Endothelial cell of umbilical vein (primary cell): ENCODE measurements around the gene RFESD. TPM values are rescaled to one million over a fixed set of nuclear protein-coding genes. Genes with fewer than 3 reads are reported as not detected.

ENCODE experiments used
- BruUV-seq: library from RNA; stranded (reverse); fragments of 400-500 nt; replicated peaks from 2 replicates; lab custom pipeline; 2021; lab: Mats Ljungman, UMichigan
- CTCF ChIA-PET: fragments of 300-600, 350-600 bp; sonication (Branson Sonifier 250); formaldehyde crosslinking; loops from one replicate; lab custom pipeline; 2021; ENCODE audit warnings: antibody characterized with exemption, inconsistent platforms; lab: Charles Lee
- POLR2A ChIA-PET: fragments of 300-600, 350-600 bp; sonication (Branson Sonifier 250); formaldehyde crosslinking; loops from one replicate; lab custom pipeline; 2021; ENCODE audit warnings: antibody characterized with exemption, inconsistent platforms; lab: Charles Lee
- DNase-seq: peaks from one replicate; pipeline ENCODE4 v3.0.0-alpha.2; 2011; ENCODE audit warnings: low read depth, low spot score
- FAIRE-seq: peaks from 2 replicates; lab custom pipeline; 2011; peaks lifted over from hg19 to GRCh38; lab: Jason Lieb, UNC
- H2AFZ ChIP-seq: 2 replicates; pipeline ENCODE4 v1.6.0; 2012; ENCODE audit warnings: low read depth, low read length, control low read depth, inconsistent platforms
- H3K27ac ChIP-seq: 2 replicates; pipeline ENCODE4 v1.5.1; 2011; ENCODE audit warnings: low read depth, mild to moderate bottlenecking, control low read depth, low read length, moderate library complexity; ENCODE audit not compliant: insufficient read depth
- H3K27me3 ChIP-seq, 2 experiments: 2 replicates each; pipeline versions ENCODE4 v1.6.0 to v1.6.1; 2011; ENCODE audit warnings: low read length in 2 of 2, mixed read lengths in 1 of 2; ENCODE audit not compliant: control insufficient read depth in 2 of 2, insufficient read depth in 2 of 2
- H3K36me3 ChIP-seq, 2 experiments: 2 replicates in 1 of 2; 3 replicates in 1 of 2; pipeline ENCODE4 v1.5.1; 2011; ENCODE audit warnings: low read length in 2 of 2, mild to moderate bottlenecking in 1 of 2, moderate library complexity in 1 of 2; ENCODE audit not compliant: control insufficient read depth in 2 of 2, insufficient read depth in 2 of 2; ENCODE audit errors: extremely low read depth in 1 of 2
- H3K4me1 ChIP-seq: 3 replicates; pipeline ENCODE4 v1.5.1; 2011; ENCODE audit warnings: mild to moderate bottlenecking, low read length; ENCODE audit not compliant: control insufficient read depth, insufficient read depth; ENCODE audit errors: extremely low read depth
- H3K4me2 ChIP-seq: 2 replicates; pipeline ENCODE4 v1.6.1; 2011; ENCODE audit warnings: low read length, control low read depth, mixed read lengths; ENCODE audit not compliant: insufficient read depth
- H3K4me3 ChIP-seq, 3 experiments: fragments of 200-600 bp in 1 of 3; sonication (generic), shearing (Covaris generic) in 1 of 3; replicated peaks in 1 of 3; 2 replicates each; pipeline ENCODE4 v1.5.1; 2011 to 2016; ENCODE audit warnings: control low read depth in 3 of 3, low read length in 3 of 3, mild to moderate bottlenecking in 2 of 3, inconsistent platforms in 1 of 3, low read depth in 1 of 3, moderate library complexity in 1 of 3; ENCODE audit not compliant: insufficient read depth in 1 of 3
- H3K79me2 ChIP-seq: 2 replicates; pipeline ENCODE4 v1.6.0; 2012; ENCODE audit warnings: low read length, inconsistent platforms; ENCODE audit not compliant: control insufficient read depth, insufficient read depth
- H3K9ac ChIP-seq: replicated peaks from 2 replicates; pipeline ENCODE3; 2011; ENCODE audit warnings: low read length, control low read depth; ENCODE audit not compliant: insufficient read depth; ENCODE audit errors: extremely low read depth
- H3K9me1 ChIP-seq: replicated peaks from 3 replicates; pipeline ENCODE4 v1.6.0; 2011; ENCODE audit warnings: mild to moderate bottlenecking, low read length; ENCODE audit not compliant: control insufficient read depth, insufficient read depth; ENCODE audit errors: extremely low read depth
- H3K9me3 ChIP-seq: replicated peaks from 2 replicates; pipeline ENCODE4 v1.5.1; 2012; ENCODE audit warnings: low read length, inconsistent platforms; ENCODE audit not compliant: control insufficient read depth, insufficient read depth
- H4K20me1 ChIP-seq: replicated peaks from 2 replicates; pipeline ENCODE3; 2011; ENCODE audit warnings: mild to moderate bottlenecking, low read length; ENCODE audit not compliant: control insufficient read depth, insufficient read depth; ENCODE audit errors: extremely low read depth
- EZH2 ChIP-seq: IDR thresholded peaks from 2 replicates; pipeline ENCODE4 v1.6.1; 2012; ENCODE audit warnings: borderline replicate concordance, low read depth, mild to moderate bottlenecking, moderate library complexity, low read length, inconsistent platforms; ENCODE audit not compliant: severe bottlenecking
- FOS ChIP-seq: IDR thresholded peaks from 2 replicates; pipeline ENCODE4 v1.6.1; 2011; ENCODE audit warnings: mild to moderate bottlenecking, low read length, moderate library complexity, borderline replicate concordance; ENCODE audit not compliant: insufficient read depth
- GATA2 ChIP-seq: IDR thresholded peaks from 2 replicates; pipeline ENCODE4 v1.7.0; 2011; ENCODE audit warnings: low read depth, mild to moderate bottlenecking, moderate library complexity, mixed read lengths, low read length; ENCODE audit not compliant: insufficient read length, insufficient read depth
- JUN ChIP-seq: IDR thresholded peaks from 2 replicates; pipeline ENCODE4 v1.6.1; 2011; ENCODE audit warnings: borderline replicate concordance, low read depth; ENCODE audit not compliant: insufficient read length, insufficient read depth
- MAX ChIP-seq: IDR thresholded peaks from 2 replicates; pipeline ENCODE4 v1.6.1; 2011; ENCODE audit not compliant: insufficient read depth, insufficient read length
- MYC ChIP-seq: IDR thresholded peaks from one replicate; pipeline ENCODE4 v1.6.1; 2011; ENCODE audit warnings: mild to moderate bottlenecking, low read depth, low read length
- POLR2A ChIP-seq: IDR thresholded peaks from 2 replicates; pipeline ENCODE4 v1.6.1; 2012; ENCODE audit warnings: low read depth, mild to moderate bottlenecking, control low read depth, low read length
- POLR2AphosphoS5 ChIP-seq: IDR thresholded peaks from 2 replicates; pipeline ENCODE4 v1.6.1; 2012; ENCODE audit warnings: low read depth, mild to moderate bottlenecking, control low read depth, low read length, moderate library complexity; ENCODE audit not compliant: insufficient read depth
- dilution Hi-C: fragments of 300-500 bp; cut with MboI; formaldehyde crosslinking; loops from one replicate; pipeline ENCODE4 v1.15.0; 2019; ENCODE audit warnings: low sequenced_read_pairs; ENCODE audit not compliant: extremely low pct_ligation_motif_present
- intact Hi-C: fragments of 100-400 bp; cut with micrococcal nuclease; formaldehyde crosslinking; loops from one replicate; pipeline ENCODE4 v1.10.0; 2022
- polyA plus RNA-seq, 4 experiments: library from polyadenylated mRNA; depleted of rRNA in 3 of 4; stranded (reverse) in 3 of 4; unstranded in 1 of 4; fragments of >200 nt; gene quantifications; 2 replicates each; pipeline versions ENCODE4 v1.2.1 to v1.2.3, GENCODE V29; 2011 to 2012; ENCODE audit warnings: missing spikeins in 1 of 4
- total RNA-seq: library from RNA; stranded (reverse); gene quantifications from 2 replicates; pipeline ENCODE4 v1.2.3, GENCODE V29; 2021
- TF ChIP-seq, protein P1 (sequence below), 2 donors: IDR thresholded peaks; 1 replicate in 1 of 2; 2 replicates in 1 of 2; pipeline ENCODE4 v1.5.1; 2011; ENCODE audit warnings: low read length in 2 of 2, mild to moderate bottlenecking in 2 of 2, moderate library complexity in 2 of 2, control low read depth in 1 of 2, inconsistent platforms in 1 of 2, low read depth in 1 of 2; ENCODE audit not compliant: insufficient read depth in 1 of 2; ENCODE audit errors: extremely low read depth in 1 of 2

RFESD gene
- total and polyA plus RNA-seq, 2 donors (not counting 3 experiments of a cell fraction or from before 2014, with no cell fraction given): 0.88 to 2.0 TPM

DNA sequence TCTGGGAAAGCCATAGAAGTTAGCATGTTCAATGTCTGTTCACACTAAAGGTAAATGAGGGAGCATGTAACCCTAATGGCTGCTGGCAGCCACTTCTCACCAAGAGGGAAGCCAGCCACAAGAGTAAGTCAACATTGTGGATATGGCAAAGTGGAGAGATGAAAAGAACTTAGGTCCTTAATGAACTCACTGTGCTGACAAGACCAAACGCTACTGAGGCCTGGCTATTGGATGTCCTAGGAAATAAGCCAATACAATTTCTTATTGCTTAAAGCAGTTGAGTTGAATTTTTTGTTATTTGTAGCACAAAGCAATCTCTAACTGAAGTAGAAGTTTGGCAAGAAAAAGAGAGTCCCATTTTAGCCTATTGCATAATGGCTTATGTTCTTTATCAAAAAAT lies 19.9 kb upstream of the RFESD start:
- Histone ChIP-seq H2AFZ (no peak overlapping the region), H3K27me3 (no peaks in the 10 kb centered on the region), H3K9me3 (no peaks in the 10 kb centered on the region), H4K20me1 (no peaks in the 10 kb centered on the region), H3K9ac (no peak overlapping the region), H3K4me3 (no peak overlapping the region), H3K36me3 (no peaks in the 10 kb centered on the region), H3K9me1 (no peaks in the 10 kb centered on the region), H3K27ac (no peak overlapping the region), H3K4me1 (peaks cover 6% of the 10 kb centered on the region), H3K4me2 (no peak overlapping the region), H3K79me2 (no peaks in the 10 kb centered on the region)
- dilution Hi-C loops: loop anchor here (25.0 kb wide), 1 partner anchor 211 kb away; no protein-coding TSS in a partner anchor
- no TSS peak for BruUV-seq
- ChIA-PET CTCF (no interaction called here), POLR2A (no interaction called here)
- no peak for TF ChIP-seq POLR2AphosphoS5
- TF ChIP-seq POLR2A: no peak
- TF ChIP-seq, protein P1, sequence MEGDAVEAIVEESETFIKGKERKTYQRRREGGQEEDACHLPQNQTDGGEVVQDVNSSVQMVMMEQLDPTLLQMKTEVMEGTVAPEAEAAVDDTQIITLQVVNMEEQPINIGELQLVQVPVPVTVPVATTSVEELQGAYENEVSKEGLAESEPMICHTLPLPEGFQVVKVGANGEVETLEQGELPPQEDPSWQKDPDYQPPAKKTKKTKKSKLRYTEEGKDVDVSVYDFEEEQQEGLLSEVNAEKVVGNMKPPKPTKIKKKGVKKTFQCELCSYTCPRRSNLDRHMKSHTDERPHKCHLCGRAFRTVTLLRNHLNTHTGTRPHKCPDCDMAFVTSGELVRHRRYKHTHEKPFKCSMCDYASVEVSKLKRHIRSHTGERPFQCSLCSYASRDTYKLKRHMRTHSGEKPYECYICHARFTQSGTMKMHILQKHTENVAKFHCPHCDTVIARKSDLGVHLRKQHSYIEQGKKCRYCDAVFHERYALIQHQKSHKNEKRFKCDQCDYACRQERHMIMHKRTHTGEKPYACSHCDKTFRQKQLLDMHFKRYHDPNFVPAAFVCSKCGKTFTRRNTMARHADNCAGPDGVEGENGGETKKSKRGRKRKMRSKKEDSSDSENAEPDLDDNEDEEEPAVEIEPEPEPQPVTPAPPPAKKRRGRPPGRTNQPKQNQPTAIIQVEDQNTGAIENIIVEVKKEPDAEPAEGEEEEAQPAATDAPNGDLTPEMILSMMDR (IDR thresholded peaks at IDR 0.05; ENCODE audit: extremely low read depth in 1 of 2, insufficient read depth in 1 of 2, low read depth in 1 of 2, low read length in 2 of 2): no peak
- no peak for TF ChIP-seq GATA2
- no peak for TF ChIP-seq JUN
- no peak for TF ChIP-seq MAX
- TF ChIP-seq FOS: no peak
- TF ChIP-seq MYC: no peak
- TF ChIP-seq EZH2: no peak
- FAIRE-seq (no peak), DNase-seq (no peak)
- intact Hi-C loops: no loop called here
